ENCODE results near the gene EEPD1.

Gene EEPD1

GRCh38 chr7:36188266-36188665 is 35.2 kb downstream of the EEPD1 start:
- no peak for TF ChIP-seq ARNT (IDR thresholded peaks at IDR 0.05)
- no peak for TF ChIP-seq TARDBP (IDR thresholded peaks at IDR 0.05)
- TF ChIP-seq FOXK2 (IDR thresholded peaks at IDR 0.05), result no peak
- no peak for TF ChIP-seq SUZ12 (IDR thresholded peaks at IDR 0.05)
- no peak for TF ChIP-seq CTBP1 (IDR thresholded peaks at IDR 0.05; ENCODE audit: borderline replicate concordance)
- no peak for TF ChIP-seq ELF4 (IDR thresholded peaks at IDR 0.05)
- no peak for TF ChIP-seq PKNOX1 (IDR thresholded peaks at IDR 0.05)
- TF ChIP-seq LEF1 (IDR thresholded peaks at IDR 0.05; ENCODE audit: borderline replicate concordance), result no peak
- POLR2A ChIA-PET, result no interaction called here
- CTCF ChIA-PET, result no interaction called here
- DNase-seq (ENCODE audit: extremely low spot score), result no peak

GRCh38 chr7:36188906-36189305 is 35.9 kb downstream of the EEPD1 start:
- ChIA-PET CTCF (interaction anchor here (0.7 kb wide), 1 partner anchor 209 kb away, joined by 3 read pairs; no protein-coding TSS in a partner anchor), POLR2A (no interaction called here)
- no peak for DNase-seq (ENCODE audit: extremely low spot score)
- TF ChIP-seq ZNF384 (IDR thresholded peaks at IDR 0.05) (no peak), NFRKB (IDR thresholded peaks at IDR 0.05) (no peak), SP1 (IDR thresholded peaks at IDR 0.05) (no peak), SUZ12 (IDR thresholded peaks at IDR 0.05) (no peak), PKNOX1 (IDR thresholded peaks at IDR 0.05) (no peak), FOXK2 (IDR thresholded peaks at IDR 0.05) (no peak), TARDBP (IDR thresholded peaks at IDR 0.05) (no peak), BHLHE40 (IDR thresholded peaks at IDR 0.05; ENCODE audit: borderline replicate concordance) (no peak), HDGF (IDR thresholded peaks at IDR 0.05; ENCODE audit: borderline replicate concordance) (no peak), LEF1 (IDR thresholded peaks at IDR 0.05; ENCODE audit: borderline replicate concordance) (no peak)

- POLR2A ChIA-PET, result no interaction called here
- TF ChIP-seq SP1 (IDR thresholded peaks at IDR 0.05) (no peak), FOXA1 (IDR thresholded peaks at IDR 0.05) (no peak), LEF1 (IDR thresholded peaks at IDR 0.05; ENCODE audit: borderline replicate concordance) (no peak), ELF4 (IDR thresholded peaks at IDR 0.05) (no peak), FOXM1 (IDR thresholded peaks at IDR 0.05; ENCODE audit: borderline replicate concordance) (no peak), BHLHE40 (IDR thresholded peaks at IDR 0.05; ENCODE audit: borderline replicate concordance) (no peak), FOXK2 (IDR thresholded peaks at IDR 0.05) (no peak), SUZ12 (IDR thresholded peaks at IDR 0.05) (no peak), NFRKB (IDR thresholded peaks at IDR 0.05) (no peak), ZNF384 (IDR thresholded peaks at IDR 0.05) (no peak)
- CTCF ChIA-PET, result no interaction called here
- DNase-seq (ENCODE audit: extremely low spot score), result no peak
Observed at GRCh38 chr7:36190447-36191291, 37.6 kb downstream of the EEPD1 start.

GRCh38 chr7:36191292-36191920 is 38.4 kb downstream of the EEPD1 start:
- ChIA-PET POLR2A (no interaction called here), CTCF (no interaction called here)
- TF ChIP-seq ARNT (IDR thresholded peaks at IDR 0.05), result no peak
- no peak for TF ChIP-seq FOXM1 (IDR thresholded peaks at IDR 0.05; ENCODE audit: borderline replicate concordance)
- no peak for TF ChIP-seq NFRKB (IDR thresholded peaks at IDR 0.05)
- TF ChIP-seq FOXK2 (IDR thresholded peaks at IDR 0.05), result no peak
- TF ChIP-seq SUZ12 (IDR thresholded peaks at IDR 0.05), result no peak
- no peak for TF ChIP-seq CTBP1 (IDR thresholded peaks at IDR 0.05; ENCODE audit: borderline replicate concordance)
- no peak for TF ChIP-seq ELF4 (IDR thresholded peaks at IDR 0.05)
- no peak for TF ChIP-seq PKNOX1 (IDR thresholded peaks at IDR 0.05)
- TF ChIP-seq LEF1 (IDR thresholded peaks at IDR 0.05; ENCODE audit: borderline replicate concordance), result no peak
- no peak for DNase-seq (ENCODE audit: extremely low spot score)

- POLR2A ChIA-PET, result no interaction called here
- no peak for DNase-seq (ENCODE audit: extremely low spot score)
- CTCF ChIA-PET, result no interaction called here
- TF ChIP-seq ZNF384 (IDR thresholded peaks at IDR 0.05) (no peak), ELF4 (IDR thresholded peaks at IDR 0.05) (no peak), PKNOX1 (IDR thresholded peaks at IDR 0.05) (no peak), NFRKB (IDR thresholded peaks at IDR 0.05) (no peak), FOXA1 (IDR thresholded peaks at IDR 0.05) (no peak), LEF1 (IDR thresholded peaks at IDR 0.05; ENCODE audit: borderline replicate concordance) (no peak), SUZ12 (IDR thresholded peaks at IDR 0.05) (no peak), FOXK2 (IDR thresholded peaks at IDR 0.05) (no peak), TARDBP (IDR thresholded peaks at IDR 0.05) (no peak)
Observed at GRCh38 chr7:36192053-36192824, 39.2 kb downstream of the EEPD1 start.

Measured in HEK293T (cell line).